K562 (cell line): Measurements from ENCODE around the gene KRTAP5-7.

Source experiments
- CTCF ChIP-seq, 3 experiments: IDR thresholded peaks in 2 of 3; conservative IDR thresholded peaks in 1 of 3; 2 replicates each; pipeline ENCODE4 v1.5.1; 2011 to 2012; ENCODE audit warnings: low read length in 3 of 3, mild to moderate bottlenecking in 3 of 3, control low read depth in 2 of 3, improper control_type of control experiment in 1 of 3, inconsistent platforms in 1 of 3, low read depth in 1 of 3, mixed read lengths in 1 of 3, moderate library complexity in 1 of 3; ENCODE audit not compliant: insufficient read depth in 2 of 3
- MTA3 ChIP-seq: fragments of 450-650 bp; formaldehyde crosslinking; IDR thresholded peaks from 2 replicates; pipeline ENCODE4 v1.6.1; 2017; ENCODE audit warnings: mild to moderate bottlenecking, borderline replicate concordance
- PRPF4 ChIP-seq: fragments of 200-400 bp; formaldehyde crosslinking; IDR thresholded peaks from one replicate; pipeline ENCODE4 v1.6.1; 2017; ENCODE audit warnings: low read length, low read depth, mild to moderate bottlenecking; ENCODE audit not compliant: insufficient read depth, poor library complexity, severe bottlenecking
- PURB ChIP-seq: sonication (generic); formaldehyde crosslinking; IDR thresholded peaks from 2 replicates; pipeline ENCODE4 v1.9.0; 2021; ENCODE audit warnings: low read depth, mild to moderate bottlenecking, missing genetic modification reagents
- RAD21 ChIP-seq, 2 experiments: fragments of 250-450 bp in 1 of 2; fragments of 450-650 bp in 1 of 2; sonication (Bioruptor Pico) in 1 of 2; formaldehyde crosslinking in 1 of 2; IDR thresholded peaks in 1 of 2; conservative IDR thresholded peaks in 1 of 2; 2 replicates each; pipeline versions ENCODE4 v1.4.0 to v1.8.0; 2020 to 2022; ENCODE audit warnings: mild to moderate bottlenecking in 2 of 2, moderate library complexity in 1 of 2
- SMAD4 ChIP-seq: fragments of 250-450 bp; sonication (Bioruptor Pico); conservative IDR thresholded peaks from 2 replicates; pipeline ENCODE4 v1.8.0; 2021; ENCODE audit warnings: inconsistent platforms, mild to moderate bottlenecking, moderate library complexity
- SMC3 ChIP-seq: conservative IDR thresholded peaks from 2 replicates; pipeline ENCODE4 v1.6.1; 2011; ENCODE audit warnings: low read depth, low read length, improper control_type of control experiment; ENCODE audit not compliant: insufficient read depth
- TEAD4 ChIP-seq, 2 experiments: sonication (generic) in 1 of 2; formaldehyde crosslinking in 1 of 2; IDR thresholded peaks; 2 replicates each; pipeline versions ENCODE4 v1.6.1 to v1.8.0; 2012 to 2022; ENCODE audit warnings: borderline replicate concordance in 1 of 2, inconsistent platforms in 1 of 2, low read length in 1 of 2, mild to moderate bottlenecking in 1 of 2, missing genetic modification reagents in 1 of 2
- ZNF140 ChIP-seq: fragments of 250-450 bp; sonication (Bioruptor Pico); IDR thresholded peaks from 2 replicates; pipeline ENCODE4 v1.8.0; 2021; ENCODE audit warnings: moderate library complexity, mild to moderate bottlenecking, inconsistent platforms
- TF ChIP-seq, protein P1 (sequence below): fragments of 450-650 bp; formaldehyde crosslinking; IDR thresholded peaks from 2 replicates; pipeline ENCODE4 v1.4.0; 2020; ENCODE audit warnings: mild to moderate bottlenecking, moderate library complexity

DNA sequence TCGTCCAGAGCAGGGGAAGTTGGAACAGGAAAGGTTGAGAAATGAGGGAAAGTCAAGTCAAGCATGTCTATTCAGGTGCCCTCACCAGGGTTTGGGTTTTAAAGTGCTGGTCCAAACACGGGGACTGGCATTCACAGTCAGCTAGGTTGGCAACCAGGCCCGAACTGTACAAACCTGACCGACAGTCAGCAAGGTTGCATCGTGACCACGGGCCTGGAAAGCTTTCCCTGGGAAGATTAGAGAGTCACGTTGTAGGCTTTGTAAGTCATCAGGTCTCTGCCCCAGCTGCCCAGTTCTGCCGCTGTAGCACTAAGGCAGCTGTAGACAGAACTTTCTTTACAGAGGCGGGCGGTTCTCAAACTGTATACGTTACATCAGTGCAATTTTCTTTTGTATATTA is 45.7 kb downstream of the KRTAP5-7 start:
- TF ChIP-seq MTA3 = no peak
- TF ChIP-seq, protein P1, sequence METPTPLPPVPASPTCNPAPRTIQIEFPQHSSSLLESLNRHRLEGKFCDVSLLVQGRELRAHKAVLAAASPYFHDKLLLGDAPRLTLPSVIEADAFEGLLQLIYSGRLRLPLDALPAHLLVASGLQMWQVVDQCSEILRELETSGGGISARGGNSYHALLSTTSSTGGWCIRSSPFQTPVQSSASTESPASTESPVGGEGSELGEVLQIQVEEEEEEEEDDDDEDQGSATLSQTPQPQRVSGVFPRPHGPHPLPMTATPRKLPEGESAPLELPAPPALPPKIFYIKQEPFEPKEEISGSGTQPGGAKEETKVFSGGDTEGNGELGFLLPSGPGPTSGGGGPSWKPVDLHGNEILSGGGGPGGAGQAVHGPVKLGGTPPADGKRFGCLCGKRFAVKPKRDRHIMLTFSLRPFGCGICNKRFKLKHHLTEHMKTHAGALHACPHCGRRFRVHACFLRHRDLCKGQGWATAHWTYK (CRISPR knock-in tag) = no peak
- TF ChIP-seq SMC3 = no peak
- TF ChIP-seq RAD21 (CRISPR knock-in tag; conservative IDR thresholded peaks at IDR 0.05 in 1 of 2, IDR thresholded peaks at IDR 0.05 in 1 of 2) = no peak
- no peak for TF ChIP-seq SMAD4 (CRISPR knock-in tag)
- TF ChIP-seq ZNF140 (CRISPR knock-in tag) = no peak
- TF ChIP-seq PRPF4 = no peak
- no peak for TF ChIP-seq CTCF (IDR thresholded peaks at IDR 0.05 in 2 of 3, conservative IDR thresholded peaks at IDR 0.05 in 1 of 3; ENCODE audit: insufficient read depth in 2 of 3, low read depth in 1 of 3, low read length in 3 of 3)
- TF ChIP-seq TEAD4 (IDR thresholded peaks at IDR 0.05; ENCODE audit: low read length) = no peak
- no peak for TF ChIP-seq TEAD4 (CRISPR knock-in tag; IDR thresholded peaks at IDR 0.05; ENCODE audit: borderline replicate concordance)
- no peak for TF ChIP-seq PURB (CRISPR knock-in tag)
